Gastrocnemius medialis (tissue), 4 donors: ENCODE data around the gene KIAA0930. TPM values are rescaled to one million over a fixed set of nuclear protein-coding genes. Genes with fewer than 3 reads are reported as not detected.

Experiments used
- ATAC-seq, 2 donors: fragments of 150-250 bp; one replicate each; pipeline ENCODE4 v1.9.1; 2016
- DNase-seq, 2 donors: peaks; one replicate each; pipeline ENCODE4 v3.0.0-alpha.2; 2019
- H3K27ac ChIP-seq, 4 donors: fragments of 200-600 bp; sonication (generic); 1 replicate in 1 of 4; 2 replicates in 3 of 4; pipeline ENCODE4 v1.5.1; 2016 to 2018; ENCODE audit warnings: mild to moderate bottlenecking in 2 of 4, moderate library complexity in 1 of 4
- H3K27me3 ChIP-seq, 3 donors: fragments of 200-600 bp; sonication (generic) in 2 of 3; 1 replicate in 1 of 3; 2 replicates in 2 of 3; pipeline versions ENCODE4 v1.5.1 to v1.6.0; 2016 to 2019; ENCODE audit warnings: mild to moderate bottlenecking in 1 of 3, moderate library complexity in 1 of 3
- H3K36me3 ChIP-seq, 2 donors: fragments of 200-600 bp; sonication (generic) in 1 of 2; one replicate each; pipeline ENCODE4 v1.5.1; 2017 to 2018
- H3K4me1 ChIP-seq, 2 donors: fragments of 200-600 bp; sonication (generic) in 1 of 2; one replicate each; pipeline ENCODE4 v1.5.1; 2016 to 2017; ENCODE audit warnings: mild to moderate bottlenecking in 2 of 2
- H3K4me3 ChIP-seq, 4 donors: fragments of 200-600 bp; sonication (generic) in 3 of 4; 1 replicate in 1 of 4; 2 replicates in 3 of 4; pipeline ENCODE4 v1.5.1; 2016 to 2019; ENCODE audit warnings: mild to moderate bottlenecking in 2 of 4
- H3K9me3 ChIP-seq, 3 donors: fragments of 200-600 bp; sonication (generic) in 2 of 3; 1 replicate in 1 of 3; 2 replicates in 2 of 3; pipeline ENCODE4 v1.5.1; 2016 to 2019
- POLR2A ChIP-seq, 2 donors: fragments of 450-650 bp; IDR thresholded peaks; one replicate each; pipeline ENCODE4 v1.6.1; 2017; ENCODE audit warnings: antibody characterized with exemption in 2 of 2, mild to moderate bottlenecking in 2 of 2, moderate library complexity in 2 of 2
- in situ Hi-C, 4 donors: fragments of 200-750 bp; cut with MboI; loops; one replicate each; pipeline versions ENCODE4 v1.15.0 to v1.8.0; 2017; ENCODE audit warnings: low sequenced_read_pairs in 4 of 4
- intact Hi-C: fragments of 100-400 bp; cut with DNase I; formaldehyde crosslinking; loops from one replicate; pipeline ENCODE4 v1.15.1; 2023; ENCODE audit warnings: low total_unique reads
- total RNA-seq, 4 donors: library from RNA; depleted of rRNA; stranded (reverse); fragments of >200 nt; gene quantifications; one replicate each; pipeline versions ENCODE4 v1.1.0 to v1.2.3, GENCODE V29; 2016
- TF ChIP-seq, protein P1 (sequence below), 5 experiments: fragments of 450-650 bp in 3 of 5; fragments of 200-600 bp in 2 of 5; sonication (generic) in 2 of 5; IDR thresholded peaks in 4 of 5; conservative IDR thresholded peaks in 1 of 5; 1 replicate in 4 of 5; 2 replicates in 1 of 5; pipeline ENCODE4 v1.5.1; 2016 to 2019; ENCODE audit warnings: antibody characterized with exemption in 5 of 5, mild to moderate bottlenecking in 3 of 5, moderate library complexity in 3 of 5

KIAA0930 gene
- total RNA-seq, 4 donors from 2014 or later, result 45.1 to 99.9 (median 53.7) TPM

GRCh38 chr22:45268958-45269844, 28.5 kb upstream of the KIAA0930 start:
- H3K4me1 ChIP-seq, result peaks cover 43 to 45% of the 10 kb centered on the region in 2 donors
- ATAC-seq (peak; percentile 49 to 55), DNase-seq (peak; percentile 65 to 68)
- H3K4me3 ChIP-seq, result peak overlapping the region; percentile 61 to 75 (median 64)
- H3K36me3 ChIP-seq, result no peaks in the 10 kb centered on the region
- H3K27me3 ChIP-seq, result no peaks in the 10 kb centered on the region
- H3K9me3 ChIP-seq, result no peaks in the 10 kb centered on the region
- intact Hi-C loops, result loop anchor here (1.0 kb wide), 2 partner anchors 166 to 284 kb away; no protein-coding TSS in a partner anchor
- peak overlapping the region; percentile 88 to 100 (median 93) for H3K27ac ChIP-seq
- TF ChIP-seq, protein P1, sequence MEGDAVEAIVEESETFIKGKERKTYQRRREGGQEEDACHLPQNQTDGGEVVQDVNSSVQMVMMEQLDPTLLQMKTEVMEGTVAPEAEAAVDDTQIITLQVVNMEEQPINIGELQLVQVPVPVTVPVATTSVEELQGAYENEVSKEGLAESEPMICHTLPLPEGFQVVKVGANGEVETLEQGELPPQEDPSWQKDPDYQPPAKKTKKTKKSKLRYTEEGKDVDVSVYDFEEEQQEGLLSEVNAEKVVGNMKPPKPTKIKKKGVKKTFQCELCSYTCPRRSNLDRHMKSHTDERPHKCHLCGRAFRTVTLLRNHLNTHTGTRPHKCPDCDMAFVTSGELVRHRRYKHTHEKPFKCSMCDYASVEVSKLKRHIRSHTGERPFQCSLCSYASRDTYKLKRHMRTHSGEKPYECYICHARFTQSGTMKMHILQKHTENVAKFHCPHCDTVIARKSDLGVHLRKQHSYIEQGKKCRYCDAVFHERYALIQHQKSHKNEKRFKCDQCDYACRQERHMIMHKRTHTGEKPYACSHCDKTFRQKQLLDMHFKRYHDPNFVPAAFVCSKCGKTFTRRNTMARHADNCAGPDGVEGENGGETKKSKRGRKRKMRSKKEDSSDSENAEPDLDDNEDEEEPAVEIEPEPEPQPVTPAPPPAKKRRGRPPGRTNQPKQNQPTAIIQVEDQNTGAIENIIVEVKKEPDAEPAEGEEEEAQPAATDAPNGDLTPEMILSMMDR (IDR thresholded peaks at IDR 0.05 in 4 of 5, conservative IDR thresholded peaks at IDR 0.05 in 1 of 5), result peak; percentile 80 to 99 (median 97)
- TF ChIP-seq POLR2A (IDR thresholded peaks at IDR 0.05), result peak in 1 of 2 donors; percentile 14
- in situ Hi-C loops, result loop anchor here (5.0 to 10.0 kb wide), 5 partner anchors 163 to 286 kb away; no protein-coding TSS in a partner anchor

- no peaks in the 10 kb centered on the region for H3K36me3 ChIP-seq
- H3K9me3 ChIP-seq, result no peaks in the 10 kb centered on the region
- DNase-seq (no peak), ATAC-seq (no peak)
- H3K27ac ChIP-seq, result no peak overlapping the region
- in situ Hi-C loops, result loop anchor here (5.0 to 10.0 kb wide), 5 partner anchors 164 to 286 kb away; no protein-coding TSS in a partner anchor
- intact Hi-C loops, result no loop called here
- no peaks in the 10 kb centered on the region for H3K27me3 ChIP-seq
- peaks cover 42 to 50% of the 10 kb centered on the region in 2 donors for H3K4me1 ChIP-seq
- peak overlapping the region; percentile 56 to 75 (median 62) for H3K4me3 ChIP-seq
- TF ChIP-seq, protein P1 (IDR thresholded peaks at IDR 0.05 in 4 of 5, conservative IDR thresholded peaks at IDR 0.05 in 1 of 5), result no peak
- no peak for TF ChIP-seq POLR2A (IDR thresholded peaks at IDR 0.05)
These were observed 27.7 kb upstream of the KIAA0930 start for GRCh38 chr22:45268167-45268957.

- ATAC-seq (no peak), DNase-seq (no peak)
- TF ChIP-seq, protein P1 (IDR thresholded peaks at IDR 0.05 in 4 of 5, conservative IDR thresholded peaks at IDR 0.05 in 1 of 5), result no peak
- no peak for TF ChIP-seq POLR2A (IDR thresholded peaks at IDR 0.05)
- in situ Hi-C loops (loop anchor here (5.0 to 10.0 kb wide), 5 partner anchors 167 to 289 kb away; no protein-coding TSS in a partner anchor), intact Hi-C loops (no loop called here)
- Histone ChIP-seq H3K9me3 (no peaks in the 10 kb centered on the region), H3K27ac (no peak overlapping the region), H3K27me3 (no peaks in the 10 kb centered on the region), H3K4me3 (no peak overlapping the region), H3K4me1 (peaks cover 23 to 32% of the 10 kb centered on the region in 2 donors), H3K36me3 (no peaks in the 10 kb centered on the region)
These were observed 24.8 kb upstream of the KIAA0930 start for GRCh38 chr22:45265535-45265934.

GRCh38 chr22:45263463-45264269, 23.0 kb upstream of the KIAA0930 start:
- no peak for TF ChIP-seq POLR2A (IDR thresholded peaks at IDR 0.05)
- TF ChIP-seq, protein P1 (IDR thresholded peaks at IDR 0.05 in 4 of 5, conservative IDR thresholded peaks at IDR 0.05 in 1 of 5), result peak; percentile 42 to 72 (median 66)
- Histone ChIP-seq H3K36me3 (no peaks in the 10 kb centered on the region), H3K4me1 (peaks cover 12 to 15% of the 10 kb centered on the region in 2 donors), H3K9me3 (no peaks in the 10 kb centered on the region), H3K4me3 (no peak overlapping the region), H3K27ac (peak overlapping the region in 3 of 4 donors; percentile 32 to 59 (median 53)), H3K27me3 (no peaks in the 10 kb centered on the region)
- peak; percentile 86 to 95 for ATAC-seq
- intact Hi-C loops (loop anchor here (1.0 kb wide), 1 partner anchor 22 kb away; no protein-coding TSS in a partner anchor), in situ Hi-C loops (loop anchor here in 1 of 4 donors (10.0 kb wide), 1 partner anchor 291 kb away; no protein-coding TSS in a partner anchor)
- DNase-seq, result peak; percentile 60 to 79
